HTERT RPE-1 (cell line): Measurements from ENCODE around the gene TMEM108.

Source experiments
- in situ Hi-C: fragments of 300-500 bp; cut with MboI; formaldehyde crosslinking; loops from 4 replicates; pipeline ENCODE4 v1.14.3; 2020; ENCODE audit warnings: low sequenced_read_pairs

The TMEM108 gene

DNA sequence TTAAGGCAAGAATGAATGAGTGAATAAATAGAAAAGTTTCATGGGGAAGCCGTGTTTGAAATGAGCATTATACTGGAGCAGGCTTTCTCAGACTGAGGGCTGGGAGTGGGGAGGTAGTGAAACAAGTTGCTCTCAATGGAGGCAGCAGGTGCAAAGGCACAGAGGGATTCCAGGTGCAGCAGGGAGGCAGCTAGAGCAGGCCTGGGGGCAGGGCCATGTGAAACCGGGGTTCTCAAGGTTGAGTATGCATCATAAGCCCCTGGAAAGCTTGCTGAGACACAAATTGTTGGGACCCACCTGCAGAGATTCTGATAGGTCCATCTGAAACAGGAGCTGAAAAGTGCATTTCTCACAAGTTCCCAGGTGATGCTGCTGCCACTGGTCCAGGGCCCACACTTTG is 406.9 kb downstream of the TMEM108 start:
- in situ Hi-C loops: no loop called here
